ENCODE results near the gene CCDC82. TPM values are rescaled to one million over a fixed set of nuclear protein-coding genes. Genes with fewer than 3 reads are reported as not detected.
A peak's percentile ranks its signal among the peaks of the same experiment; 100 is the strongest.

CCDC82 gene
- total RNA-seq, 1 donor from 2014 or later, result 26.2 TPM

- Histone ChIP-seq H3K9ac (ENCODE audit: low read length) (no peak overlapping the region), H3K4me2 (ENCODE audit: low read length) (peak overlapping the region; percentile 27), H3K9me3 (ENCODE audit: insufficient read depth, low read depth, low read length) (no peaks in the 10 kb centered on the region), H2AFZ (ENCODE audit: low read depth, low read length) (no peak overlapping the region), H3K27ac (ENCODE audit: low read depth, low read length) (peak overlapping the region; percentile 20), H3K4me3 (ENCODE audit: insufficient read depth, low read depth, low read length) (no peak overlapping the region), H3K27me3 (ENCODE audit: insufficient read depth, low read length) (no peaks in the 10 kb centered on the region), H3K36me3 (ENCODE audit: insufficient read depth, low read length) (no peaks in the 10 kb centered on the region), H3K79me2 (ENCODE audit: insufficient read depth, low read length) (peaks cover 94% of the 10 kb centered on the region), H3K4me1 (ENCODE audit: insufficient read depth, low read length) (peaks cover 63% of the 10 kb centered on the region), H4K20me1 (ENCODE audit: insufficient read depth, low read length) (no peaks in the 10 kb centered on the region)
- H3K27ac Mint-ChIP-seq (ENCODE audit: unreplicated experiment), result peak overlapping the region; percentile 93
- FAIRE-seq (no peak), DNase-seq (ENCODE audit: low read depth) (no peak)
- no peaks in the 10 kb centered on the region for H3K9me3 Mint-ChIP-seq (ENCODE audit: unreplicated experiment)
- H3K36me3 Mint-ChIP-seq (ENCODE audit: low read depth, unreplicated experiment), result peaks cover 8% of the 10 kb centered on the region
- no peak for TF ChIP-seq EZH2 (IDR thresholded peaks at IDR 0.05; ENCODE audit: insufficient read depth, low read length)
- no peak for TF ChIP-seq CTCF (IDR thresholded peaks at IDR 0.05; ENCODE audit: insufficient read depth, low read depth, low read length)
- no peak overlapping the region for H3K4me3 Mint-ChIP-seq (ENCODE audit: unreplicated experiment)
- no peaks in the 10 kb centered on the region for H3K27me3 Mint-ChIP-seq (ENCODE audit: low read depth, unreplicated experiment)
- H3K4me1 Mint-ChIP-seq (ENCODE audit: low read depth, unreplicated experiment), result peaks cover 79% of the 10 kb centered on the region
Measured at GRCh38 chr11:96328395-96329010, 61.2 kb downstream of the CCDC82 start.

- Histone ChIP-seq H2AFZ (ENCODE audit: low read depth, low read length) (no peak overlapping the region), H3K36me3 (ENCODE audit: insufficient read depth, low read length) (no peaks in the 10 kb centered on the region), H3K27me3 (ENCODE audit: insufficient read depth, low read length) (no peaks in the 10 kb centered on the region), H3K9ac (ENCODE audit: low read length) (no peak overlapping the region), H3K79me2 (ENCODE audit: insufficient read depth, low read length) (peaks cover 94% of the 10 kb centered on the region), H3K4me1 (ENCODE audit: insufficient read depth, low read length) (peaks cover 49% of the 10 kb centered on the region), H3K9me3 (ENCODE audit: insufficient read depth, low read depth, low read length) (no peaks in the 10 kb centered on the region), H3K27ac (ENCODE audit: low read depth, low read length) (no peak overlapping the region), H4K20me1 (ENCODE audit: insufficient read depth, low read length) (no peaks in the 10 kb centered on the region), H3K4me2 (ENCODE audit: low read length) (no peak overlapping the region), H3K4me3 (ENCODE audit: insufficient read depth, low read depth, low read length) (no peak overlapping the region)
- FAIRE-seq (no peak), DNase-seq (ENCODE audit: low read depth) (no peak)
- Mint-ChIP-seq H3K4me3 (ENCODE audit: unreplicated experiment) (no peak overlapping the region), H3K27ac (ENCODE audit: unreplicated experiment) (peak overlapping the region; percentile 28), H3K27me3 (ENCODE audit: low read depth, unreplicated experiment) (no peaks in the 10 kb centered on the region), H3K9me3 (ENCODE audit: unreplicated experiment) (no peaks in the 10 kb centered on the region), H3K36me3 (ENCODE audit: low read depth, unreplicated experiment) (peaks cover 17% of the 10 kb centered on the region), H3K4me1 (ENCODE audit: low read depth, unreplicated experiment) (peaks cover 79% of the 10 kb centered on the region)
- no peak for TF ChIP-seq CTCF (IDR thresholded peaks at IDR 0.05; ENCODE audit: insufficient read depth, low read depth, low read length)
- TF ChIP-seq EZH2 (IDR thresholded peaks at IDR 0.05; ENCODE audit: insufficient read depth, low read length), result no peak
Measured at GRCh38 chr11:96326959-96327358, 62.8 kb downstream of the CCDC82 start.

- Mint-ChIP-seq H3K27ac (ENCODE audit: unreplicated experiment) (peak overlapping the region; percentile 100), H3K9me3 (ENCODE audit: unreplicated experiment) (no peaks in the 10 kb centered on the region), H3K27me3 (ENCODE audit: low read depth, unreplicated experiment) (no peaks in the 10 kb centered on the region), H3K4me1 (ENCODE audit: low read depth, unreplicated experiment) (peaks cover 85% of the 10 kb centered on the region), H3K36me3 (ENCODE audit: low read depth, unreplicated experiment) (peaks cover 12% of the 10 kb centered on the region), H3K4me3 (ENCODE audit: unreplicated experiment) (peak overlapping the region; percentile 68)
- Histone ChIP-seq H3K79me2 (ENCODE audit: insufficient read depth, low read length) (peaks cover 95% of the 10 kb centered on the region), H3K36me3 (ENCODE audit: insufficient read depth, low read length) (no peaks in the 10 kb centered on the region), H4K20me1 (ENCODE audit: insufficient read depth, low read length) (no peaks in the 10 kb centered on the region), H3K9me3 (ENCODE audit: insufficient read depth, low read depth, low read length) (no peaks in the 10 kb centered on the region), H3K4me1 (ENCODE audit: insufficient read depth, low read length) (peaks cover 56% of the 10 kb centered on the region), H3K9ac (ENCODE audit: low read length) (peak overlapping the region; percentile 69), H3K27ac (ENCODE audit: low read depth, low read length) (peak overlapping the region; percentile 88), H3K4me3 (ENCODE audit: insufficient read depth, low read depth, low read length) (no peak overlapping the region), H2AFZ (ENCODE audit: low read depth, low read length) (no peak overlapping the region), H3K27me3 (ENCODE audit: insufficient read depth, low read length) (no peaks in the 10 kb centered on the region), H3K4me2 (ENCODE audit: low read length) (peak overlapping the region; percentile 76)
- peak; percentile 81 for FAIRE-seq
- TF ChIP-seq EZH2 (IDR thresholded peaks at IDR 0.05; ENCODE audit: insufficient read depth, low read length) (no peak), CTCF (IDR thresholded peaks at IDR 0.05; ENCODE audit: insufficient read depth, low read depth, low read length) (no peak)
- peak; percentile 89 for DNase-seq (ENCODE audit: low read depth)
Measured at GRCh38 chr11:96324912-96325311, 64.8 kb downstream of the CCDC82 start.
